HG02884 (cell line): ENCODE results near the gene PDAP1.
"Not testable (repeated sequence)": the region's sequence is repeated elsewhere in the genome, so short reads cannot be mapped to it uniquely, and the experiment has no call there.

Experiments used
- ATAC-seq: cut with Tn5 transposase; IDR thresholded peaks from one replicate; pipeline ENCODE4 v1.9.1; 2021; ENCODE audit warnings: mild to moderate bottlenecking, moderate library complexity; ENCODE audit not compliant: unreplicated experiment

The PDAP1 gene

DNA sequence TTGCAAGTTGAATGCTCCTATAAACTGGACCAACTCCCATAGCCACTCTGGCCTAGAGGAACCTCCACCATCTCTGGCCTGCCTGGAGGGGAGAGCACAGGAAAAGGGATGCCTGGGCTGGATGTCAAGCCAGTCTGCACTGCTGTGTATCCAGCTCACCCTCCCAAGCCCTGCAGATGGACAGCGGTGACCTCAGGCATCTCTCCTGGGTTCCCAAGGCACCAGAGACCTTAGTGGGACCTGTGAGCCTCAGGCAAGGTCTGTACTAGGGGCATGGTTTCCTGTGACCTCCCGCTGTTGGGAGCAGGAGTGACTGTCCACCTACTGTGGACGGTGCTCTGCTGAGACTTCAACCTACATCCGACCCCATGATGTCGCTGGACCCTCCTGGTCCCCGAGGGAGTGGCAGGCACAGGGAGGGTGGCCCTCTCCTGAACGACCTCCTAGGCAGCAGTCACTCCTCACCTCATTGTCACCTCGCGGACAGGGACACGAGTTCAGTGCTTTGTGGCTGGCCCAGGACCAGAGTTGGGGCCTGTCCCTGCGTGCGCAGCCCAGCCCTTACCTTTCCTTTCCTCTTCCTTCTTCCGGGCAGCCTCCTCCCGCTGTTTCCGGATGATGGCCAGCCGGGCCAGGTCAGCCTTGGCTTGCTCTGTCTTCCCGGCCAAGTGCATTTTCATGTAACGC lies 11.0 kb downstream of the PDAP1 start:
- ATAC-seq, result no peak

- ATAC-seq, result no peak
Observed at GRCh38 chr7:99396418-99397296, 11.7 kb downstream of the PDAP1 start.

DNA sequence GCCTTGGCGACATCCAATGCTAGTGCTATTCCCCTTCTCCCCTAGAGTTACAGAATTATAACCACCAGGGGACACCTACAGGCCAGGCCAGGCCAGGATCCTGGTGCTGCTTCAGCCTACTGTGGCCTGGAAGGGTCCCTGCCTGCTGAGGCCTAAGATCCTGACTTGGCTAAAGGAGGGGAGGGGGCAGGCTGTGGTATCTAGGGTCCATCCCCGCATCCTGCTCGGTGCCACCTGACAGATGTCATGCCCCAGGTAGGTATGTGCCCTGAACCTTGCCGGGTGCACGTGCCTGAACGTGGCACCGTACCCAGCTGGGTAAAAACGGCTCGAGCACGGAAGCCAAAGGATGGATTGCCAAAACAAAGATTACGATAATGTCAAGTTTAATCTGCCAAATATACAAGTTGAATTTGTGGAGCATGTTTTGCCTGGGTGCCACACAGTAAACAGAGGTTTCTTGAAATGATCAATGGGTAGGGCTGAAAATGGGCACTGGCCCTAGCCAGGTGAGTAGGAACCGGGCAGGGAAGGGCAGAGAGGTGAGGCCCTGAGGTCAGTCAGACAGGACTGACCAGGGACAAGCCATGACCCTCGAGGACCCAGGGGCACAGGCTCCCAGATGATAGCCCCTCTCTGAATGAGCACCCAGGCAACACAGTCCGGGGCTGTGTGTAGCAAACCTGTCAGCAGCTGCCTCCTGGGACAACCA lies 12.6 kb downstream of the PDAP1 start:
- no peak for ATAC-seq

- no peak for ATAC-seq
Observed at GRCh38 chr7:99394188-99394502, 14.3 kb downstream of the PDAP1 start.

GRCh38 chr7:99393355-99394187 lies 14.8 kb downstream of the PDAP1 start:
- ATAC-seq, result no peak

GRCh38 chr7:99392659-99393354 lies 15.6 kb downstream of the PDAP1 start:
- ATAC-seq, result no peak

DNA sequence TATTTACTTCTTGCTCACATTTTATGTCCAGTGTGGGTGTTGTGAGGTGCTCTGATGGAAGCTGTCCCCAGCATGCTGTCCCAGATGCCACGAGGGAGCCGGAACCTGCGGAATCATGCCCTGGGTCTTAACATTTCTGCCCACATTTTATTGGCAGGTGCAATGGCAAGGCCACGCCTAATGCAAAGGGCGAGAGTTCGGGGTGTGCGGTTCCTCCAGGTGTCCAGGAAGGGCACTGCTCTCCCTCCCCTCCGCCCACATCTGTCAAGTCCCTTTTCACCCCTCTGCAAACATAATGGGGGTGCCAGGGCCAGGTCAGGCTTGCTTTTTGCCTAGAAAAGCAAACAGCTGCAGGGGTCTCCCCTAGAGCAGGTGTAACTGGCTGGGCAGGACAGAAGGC lies 16.4 kb downstream of the PDAP1 start:
- no peak for ATAC-seq

GRCh38 chr7:99390941-99391602 lies 17.3 kb downstream of the PDAP1 start:
- no peak for ATAC-seq

- ATAC-seq, result no peak
Observed at GRCh38 chr7:99389772-99390171, 18.6 kb downstream of the PDAP1 start.

DNA sequence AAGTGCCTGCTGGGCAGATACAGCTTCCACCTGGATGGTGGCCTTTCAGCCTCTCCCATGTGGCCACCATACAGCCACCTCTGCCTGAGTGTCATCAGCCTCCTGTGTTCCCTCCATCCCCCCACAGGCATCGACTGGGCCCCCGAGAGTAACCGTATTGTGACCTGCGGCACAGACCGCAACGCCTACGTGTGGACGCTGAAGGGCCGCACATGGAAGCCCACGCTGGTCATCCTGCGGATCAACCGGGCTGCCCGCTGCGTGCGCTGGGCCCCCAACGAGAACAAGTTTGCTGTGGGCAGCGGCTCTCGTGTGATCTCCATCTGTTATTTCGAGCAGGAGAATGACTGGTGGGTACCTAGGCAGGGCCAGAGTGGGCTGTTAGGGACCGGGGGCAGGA lies 20.5 kb downstream of the PDAP1 start:
- no peak for ATAC-seq

DNA sequence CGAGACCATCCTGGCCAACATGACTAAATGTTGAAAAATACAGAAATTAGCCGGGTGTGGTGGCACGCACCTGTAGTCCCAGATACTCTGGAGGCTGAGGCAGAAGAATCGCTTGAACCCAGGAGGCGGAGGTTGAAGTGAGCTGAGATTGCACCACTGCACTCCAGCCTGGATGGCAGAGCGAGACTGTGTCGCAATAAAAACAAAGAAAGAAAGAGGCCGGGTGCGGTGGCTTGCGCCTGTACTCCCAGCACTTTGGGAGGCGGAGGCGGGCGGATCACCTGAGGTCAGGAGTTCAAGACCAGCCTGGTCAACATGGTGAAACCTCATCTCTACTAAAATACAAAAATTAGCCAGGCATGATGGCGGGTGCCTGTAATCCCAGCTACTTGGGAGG lies 21.2 kb downstream of the PDAP1 start:
- ATAC-seq, result not testable (repeated sequence)

GRCh38 chr7:99386584-99387238 lies 21.7 kb downstream of the PDAP1 start:
- no peak for ATAC-seq

DNA sequence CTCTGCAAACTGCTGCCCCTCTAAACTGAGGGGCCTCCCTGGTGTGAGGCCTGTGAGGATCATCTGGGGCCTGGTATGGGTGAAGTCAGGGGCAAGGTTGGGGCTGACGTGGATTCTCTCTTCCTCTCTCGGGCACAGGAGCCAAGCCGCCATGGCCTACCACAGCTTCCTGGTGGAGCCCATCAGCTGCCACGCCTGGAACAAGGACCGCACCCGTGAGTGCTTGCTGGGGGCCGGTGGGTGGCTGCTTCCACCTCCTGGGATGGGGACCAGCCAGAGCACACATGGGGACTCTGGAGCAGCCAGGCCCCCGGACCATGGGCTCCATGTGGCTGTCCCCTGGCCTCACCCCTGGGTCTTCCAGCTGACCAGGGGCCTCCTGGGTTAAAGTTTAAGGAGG lies 22.8 kb downstream of the PDAP1 start:
- ATAC-seq, result no peak

DNA sequence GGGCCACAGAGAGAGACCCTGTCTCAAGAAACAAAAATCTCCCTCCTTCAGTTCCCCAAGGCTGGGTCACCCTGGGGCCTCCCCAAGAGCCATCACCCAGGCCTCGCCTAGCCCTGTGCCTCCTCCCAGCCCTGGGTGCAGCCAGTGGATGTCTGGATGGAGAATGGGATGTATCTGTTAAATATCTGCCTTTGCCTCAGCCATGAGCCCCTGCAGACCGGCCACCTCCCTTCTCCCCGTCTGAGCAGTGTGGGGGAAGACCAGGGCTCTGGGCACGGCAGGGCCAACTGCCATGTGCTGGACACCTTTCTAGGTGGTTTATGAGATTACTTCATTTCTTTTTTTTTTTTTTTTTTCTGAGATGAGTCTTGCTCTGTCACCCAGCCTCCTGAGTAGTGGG lies 23.9 kb downstream of the PDAP1 start:
- ATAC-seq, result no peak

- ATAC-seq, result no peak
Observed at GRCh38 chr7:99383791-99384370, 24.5 kb downstream of the PDAP1 start.

- no peak for ATAC-seq
Observed at GRCh38 chr7:99383203-99383602, 25.2 kb downstream of the PDAP1 start.

- ATAC-seq, result no peak
Observed at GRCh38 chr7:99381664-99382075, 26.7 kb downstream of the PDAP1 start.

GRCh38 chr7:99380823-99381663 lies 27.4 kb downstream of the PDAP1 start:
- peak; percentile 71 for ATAC-seq
